HFF-Myc (cell line): ENCODE data around the gene WDPCP.

ENCODE experiments used
- DNase-seq: peaks from one replicate; pipeline ENCODE4 v3.0.0-alpha.2; 2011; ENCODE audit warnings: low read depth; ENCODE audit errors: extremely low read depth
- H3K4me3 ChIP-seq: replicated peaks from 2 replicates; pipeline ENCODE4 v1.5.1; 2011; ENCODE audit warnings: low read depth, mild to moderate bottlenecking, control low read depth, low read length
- CTCF ChIP-seq: IDR thresholded peaks from 2 replicates; pipeline ENCODE4 v1.5.1; 2012; ENCODE audit warnings: mild to moderate bottlenecking, low read depth, low read length, control low read depth; ENCODE audit errors: missing control alignments

WDPCP gene

GRCh38 chr2:63604666-63605065 lies 16.4 kb upstream of the WDPCP start:
- no peak for DNase-seq
- no peak for TF ChIP-seq CTCF
- no peak overlapping the region for H3K4me3 ChIP-seq

GRCh38 chr2:63600881-63601460 lies 12.7 kb upstream of the WDPCP start:
- TF ChIP-seq CTCF: no peak
- no peak for DNase-seq
- H3K4me3 ChIP-seq: no peak overlapping the region

DNA sequence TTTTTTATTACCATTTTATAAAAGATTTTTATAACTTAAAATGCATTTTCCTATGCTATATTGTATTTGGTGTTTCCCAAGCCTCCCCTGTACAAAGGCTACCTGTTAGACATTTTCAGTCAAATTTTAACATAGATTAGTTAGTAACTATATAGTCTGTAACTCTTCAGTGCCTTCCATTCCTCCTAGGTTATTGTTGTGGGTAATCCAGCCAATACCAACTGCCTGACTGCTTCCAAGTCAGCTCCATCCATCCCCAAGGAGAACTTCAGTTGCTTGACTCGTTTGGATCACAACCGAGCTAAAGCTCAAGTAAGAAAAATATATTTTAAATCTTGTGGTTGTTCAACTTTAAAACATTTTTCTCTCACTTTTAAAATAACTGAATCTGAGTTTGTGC lies 10.7 kb upstream of the WDPCP start:
- no peak overlapping the region for H3K4me3 ChIP-seq
- no peak for TF ChIP-seq CTCF
- DNase-seq: no peak

GRCh38 chr2:63596401-63596883 lies 8.2 kb upstream of the WDPCP start:
- TF ChIP-seq CTCF: no peak
- no peak overlapping the region for H3K4me3 ChIP-seq
- no peak for DNase-seq

DNA sequence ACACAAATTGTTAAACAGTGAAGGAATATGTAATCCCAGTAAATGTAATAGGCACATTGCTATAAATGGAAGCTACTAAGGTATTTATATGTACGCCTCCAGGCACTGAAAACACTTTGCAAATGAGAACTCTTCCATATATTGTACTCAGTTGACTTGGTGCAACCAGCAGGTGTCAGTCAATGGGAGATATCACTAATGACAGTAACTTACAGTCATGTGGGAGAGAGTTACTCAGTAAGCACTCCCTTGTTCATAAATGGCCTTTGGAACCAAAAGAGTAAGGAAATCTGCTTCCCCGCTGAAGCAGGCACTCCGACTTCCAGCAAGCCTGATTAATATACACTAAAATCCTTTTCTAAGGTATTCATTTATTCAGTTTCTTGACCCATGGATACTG lies 6.4 kb upstream of the WDPCP start:
- no peak for TF ChIP-seq CTCF
- DNase-seq: no peak
- H3K4me3 ChIP-seq: no peak overlapping the region

GRCh38 chr2:63591566-63592175 lies 3.4 kb upstream of the WDPCP start:
- no peak for DNase-seq
- no peak overlapping the region for H3K4me3 ChIP-seq
- TF ChIP-seq CTCF: no peak
